Transverse colon (tissue), 4 donors: ENCODE measurements around the gene JMJD4. TPM values are rescaled to one million over a fixed set of nuclear protein-coding genes. Genes with fewer than 3 reads are reported as not detected.

ENCODE experiments used
- DNase-seq: peaks from one replicate; pipeline ENCODE4 v3.0.0-alpha.2; 2019
- H3K27ac ChIP-seq, 4 donors: fragments of 200-600 bp; sonication (generic); 2 replicates each; pipeline ENCODE4 v1.5.1; 2016 to 2018; ENCODE audit warnings: inconsistent platforms in 4 of 4
- H3K27me3 ChIP-seq: fragments of 200-600 bp; sonication (generic); 2 replicates; pipeline ENCODE4 v1.5.1; 2017; ENCODE audit warnings: inconsistent platforms
- H3K36me3 ChIP-seq, 4 donors: fragments of 200-600 bp; sonication (generic); 2 replicates each; pipeline ENCODE4 v1.5.1; 2017 to 2019; ENCODE audit warnings: inconsistent platforms in 4 of 4
- H3K4me1 ChIP-seq, 4 donors: fragments of 200-600 bp; sonication (generic); 2 replicates each; pipeline ENCODE4 v1.5.1; 2017 to 2020; ENCODE audit warnings: inconsistent platforms in 4 of 4
- H3K4me3 ChIP-seq, 4 donors: fragments of 200-600 bp; sonication (generic); 1 replicate in 1 of 4; 2 replicates in 3 of 4; pipeline versions ENCODE4 v1.5.1 to v1.6.1; 2017 to 2019; ENCODE audit warnings: inconsistent platforms in 4 of 4
- H3K9me3 ChIP-seq, 2 donors: fragments of 200-600 bp; sonication (generic); 2 replicates each; pipeline ENCODE4 v1.5.1; 2017 to 2019; ENCODE audit warnings: inconsistent platforms in 2 of 2
- EP300 ChIP-seq: sonication (generic); formaldehyde crosslinking; IDR thresholded peaks from one replicate; pipeline ENCODE4 v1.6.1; 2017; ENCODE audit warnings: antibody characterized with exemption, low read depth
- POLR2A ChIP-seq: fragments of 450-650 bp; IDR thresholded peaks from one replicate; pipeline ENCODE4 v1.6.1; 2016; ENCODE audit warnings: antibody characterized with exemption, mild to moderate bottlenecking, moderate library complexity
- POLR2AphosphoS5 ChIP-seq, 3 donors: sonication (generic); formaldehyde crosslinking; IDR thresholded peaks; one replicate each; pipeline ENCODE4 v1.6.1; 2016; ENCODE audit warnings: antibody characterized with exemption in 3 of 3
- WGBS, 2 donors: methylation state at CpG; one replicate each; pipeline ENCODE4 v1.1.5; 2018; ENCODE audit warnings: low coverage in 1 of 2; 5-methylcytosine and 5-hydroxymethylcytosine counted together
- in situ Hi-C, 4 donors: fragments of 200-750 bp; cut with MboI; loops; one replicate each; pipeline versions ENCODE4 v1.15.0 to v1.15.1; 2017; ENCODE audit warnings: low sequenced_read_pairs in 3 of 4, low pct_ligation_motif_present in 1 of 4, low pct_unique_long_range_greater_than_20kb in 1 of 4
- intact Hi-C: fragments of 100-400 bp; cut with DNase I; formaldehyde crosslinking; loops from one replicate; pipeline ENCODE4 v1.15.1; 2023; ENCODE audit warnings: low total_unique reads
- total RNA-seq, 4 donors: library from RNA; depleted of rRNA; stranded (reverse); fragments of >200 nt; gene quantifications; one replicate each; pipeline ENCODE4 v1.1.0, GENCODE V29; 2016
- TF ChIP-seq, protein P1 (sequence below), 5 experiments: fragments of 200-600 bp in 3 of 5; fragments of 450-650 bp in 2 of 5; sonication (generic) in 3 of 5; IDR thresholded peaks; 1 replicate in 2 of 5; 2 replicates in 3 of 5; pipeline ENCODE4 v1.5.1; 2016 to 2017; ENCODE audit warnings: antibody characterized with exemption in 5 of 5, inconsistent platforms in 3 of 5, mild to moderate bottlenecking in 2 of 5, moderate library complexity in 1 of 5

Gene JMJD4
- total RNA-seq, 4 donors from 2014 or later = 6.8 to 52.7 (median 19.8) TPM

DNA sequence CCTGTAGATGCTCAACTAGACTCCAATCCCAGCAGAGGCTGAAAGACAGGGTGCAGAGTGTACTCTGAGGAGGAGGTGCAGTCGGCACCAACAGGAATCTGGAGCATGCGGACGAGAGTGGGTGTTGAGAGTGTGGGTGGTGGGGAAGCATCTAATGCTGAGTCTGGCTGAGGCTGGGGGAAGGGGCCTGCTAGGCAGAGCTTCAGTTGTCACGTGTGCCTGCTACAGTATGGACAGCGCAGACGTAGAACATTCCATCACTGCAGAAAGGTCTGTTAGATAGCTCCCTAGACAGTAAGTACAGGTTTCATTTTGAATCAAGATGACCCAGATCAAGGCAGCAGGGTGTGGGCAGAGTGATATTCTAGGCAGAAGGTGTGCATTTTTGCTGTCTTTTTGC, 23.3 kb upstream of the JMJD4 start:
- TF ChIP-seq, protein P1, sequence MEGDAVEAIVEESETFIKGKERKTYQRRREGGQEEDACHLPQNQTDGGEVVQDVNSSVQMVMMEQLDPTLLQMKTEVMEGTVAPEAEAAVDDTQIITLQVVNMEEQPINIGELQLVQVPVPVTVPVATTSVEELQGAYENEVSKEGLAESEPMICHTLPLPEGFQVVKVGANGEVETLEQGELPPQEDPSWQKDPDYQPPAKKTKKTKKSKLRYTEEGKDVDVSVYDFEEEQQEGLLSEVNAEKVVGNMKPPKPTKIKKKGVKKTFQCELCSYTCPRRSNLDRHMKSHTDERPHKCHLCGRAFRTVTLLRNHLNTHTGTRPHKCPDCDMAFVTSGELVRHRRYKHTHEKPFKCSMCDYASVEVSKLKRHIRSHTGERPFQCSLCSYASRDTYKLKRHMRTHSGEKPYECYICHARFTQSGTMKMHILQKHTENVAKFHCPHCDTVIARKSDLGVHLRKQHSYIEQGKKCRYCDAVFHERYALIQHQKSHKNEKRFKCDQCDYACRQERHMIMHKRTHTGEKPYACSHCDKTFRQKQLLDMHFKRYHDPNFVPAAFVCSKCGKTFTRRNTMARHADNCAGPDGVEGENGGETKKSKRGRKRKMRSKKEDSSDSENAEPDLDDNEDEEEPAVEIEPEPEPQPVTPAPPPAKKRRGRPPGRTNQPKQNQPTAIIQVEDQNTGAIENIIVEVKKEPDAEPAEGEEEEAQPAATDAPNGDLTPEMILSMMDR (IDR thresholded peaks at IDR 0.05) = no peak
- TF ChIP-seq EP300 (no peak), POLR2AphosphoS5 (IDR thresholded peaks at IDR 0.05) (no peak), POLR2A (no peak)
- H3K27me3 ChIP-seq = no peaks in the 10 kb centered on the region
- no peaks in the 10 kb centered on the region for H3K9me3 ChIP-seq
- peaks cover 23 to 42% (median 33%) of the 10 kb centered on the region in 4 donors for H3K4me1 ChIP-seq
- H3K36me3 ChIP-seq = no peaks in the 10 kb centered on the region
- DNase-seq = no peak
- intact Hi-C loops = no loop called here
- in situ Hi-C loops = loop anchor here in 1 of 4 donors (25.0 kb wide), 1 partner anchor 179 kb away; the partner anchor contains the start of gene WNT9A
- H3K27ac ChIP-seq = peak overlapping the region in 3 of 4 donors; percentile 70 to 81 (median 75)
- H3K4me3 ChIP-seq = no peak overlapping the region
- WGBS, 2 donors = 83 to 85% methylated on average over 2 to 6 of the region's 6 CpGs

GRCh38 chr1:227757781-227758180, 22.7 kb upstream of the JMJD4 start:
- in situ Hi-C loops = loop anchor here in 1 of 4 donors (25.0 kb wide), 1 partner anchor 180 kb away; the partner anchor contains the start of gene WNT9A

DNA sequence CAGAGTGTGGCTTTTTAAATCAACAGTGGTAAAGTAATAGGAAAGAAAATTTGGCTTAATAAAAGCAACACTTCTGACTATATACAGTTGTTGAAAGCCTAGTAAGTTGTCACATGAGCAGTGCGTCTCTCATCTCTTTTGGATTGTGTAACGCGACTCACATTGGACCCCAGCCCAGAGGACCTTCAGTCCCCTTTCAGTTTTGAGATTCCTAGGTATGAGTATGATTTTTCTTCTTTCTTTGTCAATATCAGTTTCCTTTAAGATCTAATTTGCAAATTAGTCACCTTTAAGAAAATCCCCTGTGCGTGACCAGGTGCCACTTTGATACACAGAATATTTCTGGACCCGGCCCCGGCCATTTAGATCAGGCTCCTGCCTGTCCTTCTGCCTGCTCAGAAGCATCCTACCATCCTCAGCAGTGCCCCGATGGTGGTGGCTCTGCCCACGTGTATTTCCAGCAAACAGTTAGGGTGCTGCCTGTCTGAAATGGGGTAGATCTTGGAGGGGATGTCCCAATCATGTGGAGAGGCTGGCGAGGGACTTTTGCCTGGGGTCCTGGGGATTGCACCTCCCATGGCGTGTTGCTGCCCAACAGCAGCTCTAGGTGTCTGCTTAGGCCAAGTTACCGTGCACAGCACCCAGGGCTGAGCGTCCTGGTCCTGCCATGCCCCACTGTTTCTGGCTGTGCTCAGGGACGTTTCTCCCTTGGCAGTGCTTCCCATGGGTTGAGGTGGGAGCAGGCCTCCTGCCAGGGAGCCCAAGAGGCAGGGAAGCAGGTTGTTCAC, 21.3 kb upstream of the JMJD4 start:
- peaks cover 13 to 37% (median 19%) of the 10 kb centered on the region in 4 donors for H3K4me1 ChIP-seq
- H3K36me3 ChIP-seq = no peaks in the 10 kb centered on the region
- H3K27ac ChIP-seq = peak overlapping the region in 2 of 4 donors; percentile 18 to 81
- no peaks in the 10 kb centered on the region for H3K9me3 ChIP-seq
- 69 to 71% methylated on average over 3 to 12 of the region's 13 CpGs for WGBS, 2 donors
- H3K4me3 ChIP-seq = no peak overlapping the region
- H3K27me3 ChIP-seq = no peaks in the 10 kb centered on the region
- DNase-seq = peak; percentile 33
- intact Hi-C loops (no loop called here), in situ Hi-C loops (loop anchor here in 1 of 4 donors (25.0 kb wide), 1 partner anchor 181 kb away; the partner anchor contains the start of gene WNT9A)
- TF ChIP-seq POLR2A = no peak
- peak in 1 of 3 donors; percentile 17 for TF ChIP-seq POLR2AphosphoS5 (IDR thresholded peaks at IDR 0.05)

More at GRCh38 chr1:227757781-227758180, 22.7 kb upstream of the JMJD4 start:
- no peaks in the 10 kb centered on the region for H3K36me3 ChIP-seq
- H3K4me3 ChIP-seq = no peak overlapping the region
- intact Hi-C loops = no loop called here
- H3K27me3 ChIP-seq = no peaks in the 10 kb centered on the region
- WGBS, 2 donors = 76% methylated on average over 2 of the region's 2 CpGs; no CpG with 5 or more reads in 1 of the 2 donors
- TF ChIP-seq POLR2A (no peak), EP300 (no peak), POLR2AphosphoS5 (IDR thresholded peaks at IDR 0.05) (no peak)
- TF ChIP-seq, protein P1 (IDR thresholded peaks at IDR 0.05) = no peak
- peaks cover 21 to 42% (median 28%) of the 10 kb centered on the region in 4 donors for H3K4me1 ChIP-seq
- DNase-seq = no peak
- no peaks in the 10 kb centered on the region for H3K9me3 ChIP-seq
- peak overlapping the region in 2 of 4 donors; percentile 70 to 81 for H3K27ac ChIP-seq

DNA sequence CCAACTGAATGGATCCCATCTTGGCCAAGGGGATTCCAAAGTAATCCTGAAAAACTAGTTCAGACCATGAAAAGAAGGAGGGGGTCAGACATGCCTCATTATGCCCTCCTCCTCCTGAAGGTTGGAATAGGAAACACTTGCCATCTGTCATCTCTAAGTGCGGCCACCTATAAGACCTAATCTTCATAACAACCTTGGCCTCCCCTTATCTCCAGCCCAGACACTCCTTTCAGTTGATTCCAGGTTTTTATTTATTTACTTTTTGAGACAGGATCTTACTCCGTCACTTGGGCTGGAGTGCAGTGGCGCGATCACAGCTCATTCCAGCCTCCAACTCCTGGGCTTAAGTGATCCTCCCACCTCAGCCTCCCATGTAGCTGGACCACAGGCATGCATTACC, 19.9 kb upstream of the JMJD4 start:
- H3K36me3 ChIP-seq = no peaks in the 10 kb centered on the region
- intact Hi-C loops (no loop called here), in situ Hi-C loops (loop anchor here in 1 of 4 donors (25.0 kb wide), 1 partner anchor 182 kb away; the partner anchor contains the start of gene WNT9A)
- no peak for DNase-seq
- H3K4me3 ChIP-seq = no peak overlapping the region
- TF ChIP-seq EP300 (no peak), POLR2A (no peak), POLR2AphosphoS5 (IDR thresholded peaks at IDR 0.05) (no peak)
- TF ChIP-seq, protein P1 (IDR thresholded peaks at IDR 0.05) = no peak
- WGBS, 2 donors = 86 to 91% methylated on average over 4 of the region's 4 CpGs
- H3K4me1 ChIP-seq = peaks cover 13 to 37% (median 17%) of the 10 kb centered on the region in 4 donors
- H3K27ac ChIP-seq = peak overlapping the region; percentile 27 to 78 (median 47)
- H3K27me3 ChIP-seq = no peaks in the 10 kb centered on the region
- H3K9me3 ChIP-seq = no peaks in the 10 kb centered on the region
